ENCODE results near the gene MYL10. TPM values are rescaled to one million over a fixed set of nuclear protein-coding genes. Genes with fewer than 3 reads are reported as not detected.
A peak's percentile ranks its signal among the peaks of the same experiment; 100 is the strongest.

The MYL10 gene
- total RNA-seq, 1 experiment from 2014 or later = not detected

- no TSS peak for BruUV-seq (replicated peaks)
- Histone ChIP-seq H3K27ac (no peak overlapping the region), H3K4me2 (no peak overlapping the region), H3K4me3 (no peak overlapping the region), H3F3A (ENCODE audit: insufficient read depth, low read depth) (no peaks in the 10 kb centered on the region; the same call in 1 of the 2 replicates), H3K4me1 (replicated peaks; ENCODE audit: insufficient read depth) (peaks cover 4% of the 10 kb centered on the region; the same call in 1 of the 2 replicates), H3K36me3 (ENCODE audit: low read depth) (no peaks in the 10 kb centered on the region), H3K79me2 (ENCODE audit: low read depth) (no peaks in the 10 kb centered on the region), H3K9me2 (ENCODE audit: insufficient read depth) (no peaks in the 10 kb centered on the region), H4K20me1 (ENCODE audit: insufficient read depth) (no peaks in the 10 kb centered on the region), H2AFZ (no peak overlapping the region), H3K27me3 (ENCODE audit: insufficient read depth, low read depth) (no peaks in the 10 kb centered on the region), H3K9me3 (ENCODE audit: insufficient read depth, low read depth) (no peaks in the 10 kb centered on the region)
- intact Hi-C loops (cut with micrococcal nuclease; ENCODE audit: unreplicated experiment) = no loop called here
- TF ChIP-seq CTCF (conservative IDR thresholded peaks at IDR 0.05) (no peak), EZH2 (IDR thresholded peaks at IDR 0.05; ENCODE audit: low read depth) (no peak)
- POLR2A ChIA-PET (ENCODE audit: unreplicated experiment) = no interaction called here
- DNase-seq = no peak
- CTCF ChIA-PET = no interaction called here
Measured at GRCh38 chr7:101674439-101674838, 45.3 kb upstream of the MYL10 start.

DNA sequence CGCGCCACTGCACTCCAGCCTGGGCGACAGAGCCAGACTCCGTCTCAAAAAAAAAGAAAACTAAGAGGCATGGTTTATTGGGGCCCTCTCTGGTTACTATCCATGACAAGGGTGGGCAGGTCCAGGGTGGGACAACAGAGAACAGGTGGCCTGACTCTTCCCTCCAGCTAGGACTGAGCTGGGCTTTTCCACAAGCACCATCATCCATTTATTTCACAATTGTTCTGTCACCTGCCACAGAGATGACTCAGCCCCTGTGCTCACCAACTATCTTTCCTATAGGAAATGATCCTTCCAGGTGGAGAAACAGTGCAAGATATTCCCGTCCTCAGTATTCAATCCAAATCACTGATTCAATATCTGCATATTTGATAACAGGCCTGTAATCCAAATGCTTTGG is 44.9 kb upstream of the MYL10 start:
- intact Hi-C loops (cut with micrococcal nuclease; ENCODE audit: unreplicated experiment) = no loop called here
- no TSS peak for BruUV-seq (replicated peaks)

DNA sequence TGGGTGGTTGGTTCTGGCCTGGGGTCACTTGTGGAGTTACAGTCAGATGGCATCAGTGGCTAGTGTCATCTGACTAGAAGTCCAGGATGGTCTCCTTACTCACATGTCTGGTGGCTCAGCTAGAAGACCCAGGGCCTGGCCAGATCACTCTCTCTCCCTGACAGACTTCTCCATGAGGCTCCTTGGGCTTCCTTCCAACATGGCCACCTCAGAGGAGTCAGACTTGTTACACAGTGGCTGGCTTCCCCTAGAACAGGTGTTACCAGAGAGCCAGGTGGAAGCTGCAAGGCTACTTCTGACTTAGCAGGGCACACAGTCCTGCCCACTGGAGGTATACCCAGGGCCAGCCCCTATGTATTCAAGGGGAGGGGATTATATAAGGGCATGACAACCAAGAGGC is 44.2 kb upstream of the MYL10 start:
- intact Hi-C loops (cut with micrococcal nuclease; ENCODE audit: unreplicated experiment) = no loop called here

More for the DNA sequence above, 44.9 kb upstream of the MYL10 start:
- Histone ChIP-seq H3K4me2 (no peak overlapping the region), H3F3A (ENCODE audit: insufficient read depth, low read depth) (no peaks in the 10 kb centered on the region; the same call in 1 of the 2 replicates), H3K4me1 (replicated peaks; ENCODE audit: insufficient read depth) (peaks cover 4% of the 10 kb centered on the region; the same call in 1 of the 2 replicates), H3K27ac (no peak overlapping the region), H3K36me3 (ENCODE audit: low read depth) (no peaks in the 10 kb centered on the region), H2AFZ (no peak overlapping the region), H3K27me3 (ENCODE audit: insufficient read depth, low read depth) (no peaks in the 10 kb centered on the region), H4K20me1 (ENCODE audit: insufficient read depth) (no peaks in the 10 kb centered on the region), H3K79me2 (ENCODE audit: low read depth) (no peaks in the 10 kb centered on the region), H3K4me3 (no peak overlapping the region), H3K9me2 (ENCODE audit: insufficient read depth) (no peaks in the 10 kb centered on the region), H3K9me3 (ENCODE audit: insufficient read depth, low read depth) (no peaks in the 10 kb centered on the region)
- CTCF ChIA-PET = no interaction called here
- DNase-seq = peak in 1 of 2 experiments; percentile 37
- no peak for TF ChIP-seq CTCF (conservative IDR thresholded peaks at IDR 0.05)
- TF ChIP-seq EZH2 (IDR thresholded peaks at IDR 0.05; ENCODE audit: low read depth) = no peak
- POLR2A ChIA-PET (ENCODE audit: unreplicated experiment) = no interaction called here

More for the DNA sequence above, 44.2 kb upstream of the MYL10 start:
- H3K79me2 ChIP-seq (ENCODE audit: low read depth) = no peaks in the 10 kb centered on the region
- no peaks in the 10 kb centered on the region; the same call in 1 of the 2 replicates for H3F3A ChIP-seq (ENCODE audit: insufficient read depth, low read depth)
- no peak overlapping the region for H3K27ac ChIP-seq
- no peak overlapping the region for H3K4me3 ChIP-seq
- H4K20me1 ChIP-seq (ENCODE audit: insufficient read depth) = no peaks in the 10 kb centered on the region
- ChIA-PET CTCF (no interaction called here), POLR2A (ENCODE audit: unreplicated experiment) (no interaction called here)
- no peak overlapping the region for H2AFZ ChIP-seq
- BruUV-seq (replicated peaks) = no TSS peak
- TF ChIP-seq CTCF (conservative IDR thresholded peaks at IDR 0.05) = no peak
- no peak for TF ChIP-seq EZH2 (IDR thresholded peaks at IDR 0.05; ENCODE audit: low read depth)
- no peak overlapping the region for H3K4me2 ChIP-seq
- no peak for DNase-seq
- peaks cover 4% of the 10 kb centered on the region; the same call in 1 of the 2 replicates for H3K4me1 ChIP-seq (replicated peaks; ENCODE audit: insufficient read depth)
- no peaks in the 10 kb centered on the region for H3K9me2 ChIP-seq (ENCODE audit: insufficient read depth)
- H3K9me3 ChIP-seq (ENCODE audit: insufficient read depth, low read depth) = no peaks in the 10 kb centered on the region
- no peaks in the 10 kb centered on the region for H3K27me3 ChIP-seq (ENCODE audit: insufficient read depth, low read depth)
- H3K36me3 ChIP-seq (ENCODE audit: low read depth) = no peaks in the 10 kb centered on the region
